SK-N-SH treated with all-trans-retinoic acid at 6 μM for 48 hours (cell line): ENCODE data around the gene AUTS2.

Experiments used
- SNAI2 ChIP-seq: fragments of 250-450 bp; sonication (Bioruptor Pico); IDR thresholded peaks from 2 replicates; pipeline ENCODE4 v1.5.0; 2020; ENCODE audit warnings: mild to moderate bottlenecking, moderate library complexity
- ZNF70 ChIP-seq: fragments of 450-650 bp; formaldehyde crosslinking; IDR thresholded peaks from 2 replicates; pipeline ENCODE4 v1.5.0; 2020; ENCODE audit warnings: mild to moderate bottlenecking, moderate library complexity

DNA sequence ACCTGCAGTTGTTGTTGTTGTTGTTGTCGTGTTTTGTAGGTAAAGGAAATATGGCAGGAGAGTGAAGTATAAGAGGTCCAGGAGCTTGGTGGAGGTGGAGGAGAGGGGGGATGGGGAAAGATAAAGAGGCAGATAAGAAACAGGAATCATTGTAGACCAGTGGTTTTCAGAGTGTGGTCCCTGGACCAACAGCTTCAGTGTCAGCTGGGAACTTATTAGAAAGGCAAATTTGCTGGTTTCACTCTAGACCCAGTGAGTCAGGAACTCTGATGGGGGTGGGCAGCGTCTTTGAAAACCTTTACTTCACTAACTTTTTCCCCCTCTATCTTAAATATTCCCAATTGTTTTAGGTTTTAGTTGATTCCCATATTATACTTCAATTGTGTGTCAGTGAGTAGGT, 241.5 kb downstream of the AUTS2 start:
- TF ChIP-seq SNAI2 (CRISPR knock-in tag) (no peak), ZNF70 (CRISPR knock-in tag) (no peak)
